Measurements from ENCODE around the gene HSD11B1.

- no peak for TF ChIP-seq REST (IDR thresholded peaks at IDR 0.05; ENCODE audit: insufficient read depth in 1 of 2, low read depth in 2 of 2, low read length in 1 of 2)
- TF ChIP-seq, protein P1, sequence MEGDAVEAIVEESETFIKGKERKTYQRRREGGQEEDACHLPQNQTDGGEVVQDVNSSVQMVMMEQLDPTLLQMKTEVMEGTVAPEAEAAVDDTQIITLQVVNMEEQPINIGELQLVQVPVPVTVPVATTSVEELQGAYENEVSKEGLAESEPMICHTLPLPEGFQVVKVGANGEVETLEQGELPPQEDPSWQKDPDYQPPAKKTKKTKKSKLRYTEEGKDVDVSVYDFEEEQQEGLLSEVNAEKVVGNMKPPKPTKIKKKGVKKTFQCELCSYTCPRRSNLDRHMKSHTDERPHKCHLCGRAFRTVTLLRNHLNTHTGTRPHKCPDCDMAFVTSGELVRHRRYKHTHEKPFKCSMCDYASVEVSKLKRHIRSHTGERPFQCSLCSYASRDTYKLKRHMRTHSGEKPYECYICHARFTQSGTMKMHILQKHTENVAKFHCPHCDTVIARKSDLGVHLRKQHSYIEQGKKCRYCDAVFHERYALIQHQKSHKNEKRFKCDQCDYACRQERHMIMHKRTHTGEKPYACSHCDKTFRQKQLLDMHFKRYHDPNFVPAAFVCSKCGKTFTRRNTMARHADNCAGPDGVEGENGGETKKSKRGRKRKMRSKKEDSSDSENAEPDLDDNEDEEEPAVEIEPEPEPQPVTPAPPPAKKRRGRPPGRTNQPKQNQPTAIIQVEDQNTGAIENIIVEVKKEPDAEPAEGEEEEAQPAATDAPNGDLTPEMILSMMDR (IDR thresholded peaks at IDR 0.05) = no peak
- no peak for TF ChIP-seq SIN3A (IDR thresholded peaks at IDR 0.05; ENCODE audit: borderline replicate concordance, insufficient read depth, low read depth, low read length)
Measured at GRCh38 chr1:209689477-209689876, 15.2 kb upstream of the HSD11B1 start.
